Prostate gland (tissue), 2 donors: Measurements from ENCODE around the gene CAPN1. TPM values are rescaled to one million over a fixed set of nuclear protein-coding genes. Genes with fewer than 3 reads are reported as not detected.
A peak's percentile ranks its signal among the peaks of the same experiment; 100 is the strongest.

Experiments
- DNase-seq: peaks from one replicate; pipeline ENCODE4 v3.0.0-alpha.2; 2019; ENCODE audit warnings: low spot score
- H3K27ac ChIP-seq, 2 donors: fragments of 200-600 bp; sonication (generic); 2 replicates each; pipeline ENCODE4 v1.5.1; 2017 to 2019
- H3K27me3 ChIP-seq: fragments of 200-600 bp; sonication (generic); replicated peaks from 2 replicates; pipeline ENCODE4 v1.5.1; 2019; ENCODE audit not compliant: insufficient read depth
- H3K36me3 ChIP-seq, 2 donors: fragments of 200-600 bp; sonication (generic); 1 replicate in 1 of 2; 2 replicates in 1 of 2; pipeline versions ENCODE4 v1.5.1 to v1.8.1; 2017 to 2019
- H3K4me1 ChIP-seq: fragments of 200-600 bp; sonication (generic); replicated peaks from 2 replicates; pipeline ENCODE4 v1.5.1; 2019
- H3K4me3 ChIP-seq, 2 donors: fragments of 200-600 bp; sonication (generic); 2 replicates each; pipeline ENCODE4 v1.5.1; 2017 to 2019
- H3K9me3 ChIP-seq: fragments of 200-600 bp; sonication (generic); 2 replicates; pipeline ENCODE4 v1.5.1; 2017
- CTCF ChIP-seq, 4 experiments: fragments of 200-600 bp in 2 of 4; fragments of 450-650 bp in 2 of 4; sonication (generic) in 2 of 4; IDR thresholded peaks; 1 replicate in 3 of 4; 2 replicates in 1 of 4; pipeline ENCODE4 v1.5.1; 2016 to 2019; ENCODE audit warnings: antibody characterized with exemption in 4 of 4, mild to moderate bottlenecking in 2 of 4, moderate library complexity in 2 of 4
- POLR2A ChIP-seq: fragments of 450-650 bp; IDR thresholded peaks from one replicate; pipeline ENCODE4 v1.6.1; 2016; ENCODE audit warnings: antibody characterized with exemption, mild to moderate bottlenecking
- POLR2AphosphoS5 ChIP-seq: sonication (generic); formaldehyde crosslinking; IDR thresholded peaks from one replicate; pipeline ENCODE4 v1.6.1; 2017; ENCODE audit warnings: antibody characterized with exemption
- WGBS: methylation state at CpG from one replicate; pipeline ENCODE4 v1.1.5; 2018; 5-methylcytosine and 5-hydroxymethylcytosine counted together
- intact Hi-C: fragments of 100-400 bp; cut with DNase I; formaldehyde crosslinking; loops from one replicate; pipeline ENCODE4 v1.14.2; 2022
- total RNA-seq, 2 donors: library from RNA; depleted of rRNA; stranded (reverse); fragments of >200 nt; gene quantifications; one replicate each; pipeline ENCODE4 v1.1.0, GENCODE V29; 2016

CAPN1 gene
- total RNA-seq: 100 to 1,000 TPM; 215 to 374 TPM

GRCh38 chr11:65181569-65182257 lies at the start of gene CAPN1:
CAPN1 (plus strand) TSS chr11:65181928; CDS start chr11:65182702, 774 bp downstream.
- DNase-seq: peak; percentile 72
- 1% methylated on average over 35 of the region's 43 CpGs for WGBS
- intact Hi-C loops: no loop called here

GRCh38 chr11:65132238-65132987 lies 49.3 kb upstream of the CAPN1 start:
- TF ChIP-seq CTCF (IDR thresholded peaks at IDR 0.05): no peak
- TF ChIP-seq POLR2AphosphoS5: no peak
- no peak for TF ChIP-seq POLR2A
- H3K27ac ChIP-seq: peak overlapping the region in 1 of 2 donors; percentile 98
- no peak for DNase-seq
- no peaks in the 10 kb centered on the region for H3K9me3 ChIP-seq
- intact Hi-C loops: no loop called here
- H3K4me1 ChIP-seq: peaks cover 7% of the 10 kb centered on the region
- H3K36me3 ChIP-seq: peaks cover 21 to 34% of the 10 kb centered on the region in 2 donors
- 73% methylated on average over 10 of the region's 10 CpGs for WGBS
- no peaks in the 10 kb centered on the region for H3K27me3 ChIP-seq
- H3K4me3 ChIP-seq: peak overlapping the region in 1 of 2 donors; percentile 55

More at GRCh38 chr11:65181569-65182257, at the start of gene CAPN1:
- H3K36me3 ChIP-seq: peaks cover 0 to 9% of the 10 kb centered on the region in 2 donors
- H3K4me1 ChIP-seq: peaks cover 11% of the 10 kb centered on the region
- H3K27me3 ChIP-seq: no peaks in the 10 kb centered on the region
- TF ChIP-seq POLR2AphosphoS5: peak; percentile 58
- no peak for TF ChIP-seq POLR2A
- H3K4me3 ChIP-seq: peak within 1 kb of the TSS; percentile 79 to 87
- H3K9me3 ChIP-seq: no peaks in the 10 kb centered on the region
- peak within 1 kb of the TSS; percentile 89 to 91 for H3K27ac ChIP-seq

- peak overlapping the region; percentile 98 for H3K27ac ChIP-seq
- no peaks in the 10 kb centered on the region for H3K9me3 ChIP-seq
- no peak for DNase-seq
- WGBS: 34% methylated on average over 18 of the region's 18 CpGs
- intact Hi-C loops: no loop called here
- H3K4me3 ChIP-seq: peak overlapping the region; percentile 55 to 64
- no peak for TF ChIP-seq CTCF (IDR thresholded peaks at IDR 0.05)
- peak; percentile 30 for TF ChIP-seq POLR2A
- H3K4me1 ChIP-seq: peaks cover 7% of the 10 kb centered on the region
- no peaks in the 10 kb centered on the region for H3K27me3 ChIP-seq
- H3K36me3 ChIP-seq: peaks cover 21 to 28% of the 10 kb centered on the region in 2 donors
Observed at GRCh38 chr11:65132988-65133700, 48.6 kb upstream of the CAPN1 start.

- H3K27ac ChIP-seq: peak overlapping the region; percentile 98
- peak overlapping the region; percentile 55 to 64 for H3K4me3 ChIP-seq
- peaks cover 7% of the 10 kb centered on the region for H3K4me1 ChIP-seq
- no peak for DNase-seq
- no peaks in the 10 kb centered on the region for H3K27me3 ChIP-seq
- no peak for TF ChIP-seq CTCF (IDR thresholded peaks at IDR 0.05)
- TF ChIP-seq POLR2AphosphoS5: no peak
- no peak for TF ChIP-seq POLR2A
- intact Hi-C loops: no loop called here
- no peaks in the 10 kb centered on the region for H3K9me3 ChIP-seq
- under 1% methylated on average over 20 of the region's 20 CpGs for WGBS
- H3K36me3 ChIP-seq: peaks cover 21 to 28% of the 10 kb centered on the region in 2 donors
Observed at GRCh38 chr11:65133724-65134123, 48.0 kb upstream of the CAPN1 start.
